Suprapubic skin (tissue), 4 donors: ENCODE data around the gene KLHL12. TPM values are rescaled to one million over a fixed set of nuclear protein-coding genes. Genes with fewer than 3 reads are reported as not detected.
"Not testable (repeated sequence)": the region's sequence is repeated elsewhere in the genome, so short reads cannot be mapped to it uniquely, and the experiment has no call there.

Experiments
- DNase-seq, 2 donors: peaks; one replicate each; pipeline ENCODE4 v3.0.0-alpha.2; 2019; ENCODE audit warnings: low spot score in 2 of 2
- H3K27ac ChIP-seq: fragments of 200-600 bp; sonication (generic); one replicate; pipeline ENCODE4 v1.5.1; 2019
- H3K27me3 ChIP-seq: fragments of 200-600 bp; sonication (generic); one replicate; pipeline ENCODE4 v1.5.1; 2019
- H3K36me3 ChIP-seq: fragments of 200-600 bp; sonication (generic); one replicate; pipeline ENCODE4 v1.5.1; 2019
- H3K4me1 ChIP-seq: fragments of 200-600 bp; sonication (generic); one replicate; pipeline ENCODE4 v1.5.1; 2019
- H3K4me3 ChIP-seq: fragments of 200-600 bp; sonication (generic); one replicate; pipeline ENCODE4 v1.5.1; 2019; ENCODE audit warnings: mild to moderate bottlenecking
- H3K9me3 ChIP-seq: fragments of 200-600 bp; sonication (generic); one replicate; pipeline ENCODE4 v1.5.1; 2019
- CTCF ChIP-seq, 2 donors: fragments of 200-600 bp in 1 of 2; fragments of 450-650 bp in 1 of 2; sonication (generic) in 1 of 2; IDR thresholded peaks; one replicate each; pipeline ENCODE4 v1.5.1; 2016 to 2019; ENCODE audit warnings: antibody characterized with exemption in 2 of 2, mild to moderate bottlenecking in 1 of 2, moderate library complexity in 1 of 2
- EP300 ChIP-seq: sonication (generic); formaldehyde crosslinking; IDR thresholded peaks from one replicate; pipeline ENCODE4 v1.6.1; 2017; ENCODE audit warnings: antibody characterized with exemption
- POLR2A ChIP-seq, 2 donors: fragments of 450-650 bp; IDR thresholded peaks; one replicate each; pipeline ENCODE4 v1.6.1; 2017; ENCODE audit warnings: antibody characterized with exemption in 2 of 2, mild to moderate bottlenecking in 2 of 2, moderate library complexity in 2 of 2
- POLR2AphosphoS5 ChIP-seq, 3 donors: sonication (generic); formaldehyde crosslinking; IDR thresholded peaks; one replicate each; pipeline ENCODE4 v1.6.1; 2017; ENCODE audit warnings: antibody characterized with exemption in 3 of 3
- WGBS: methylation state at CpG from one replicate; pipeline ENCODE4 v1.1.5; 2018; 5-methylcytosine and 5-hydroxymethylcytosine counted together
- total RNA-seq, 4 donors: library from RNA; depleted of rRNA; stranded (reverse); fragments of >200 nt; gene quantifications; one replicate each; pipeline ENCODE4 v1.1.0, GENCODE V29; 2016

Gene KLHL12
- total RNA-seq, 4 donors from 2014 or later, result 13.4 to 19.6 (median 15.1) TPM

GRCh38 chr1:202909494-202909893 is 17.5 kb downstream of the KLHL12 start:
- Histone ChIP-seq H3K27me3 (no peaks in the 10 kb centered on the region), H3K4me3 (no peak overlapping the region), H3K36me3 (peaks cover 77% of the 10 kb centered on the region), H3K9me3 (no peaks in the 10 kb centered on the region), H3K27ac (no peak overlapping the region), H3K4me1 (no peaks in the 10 kb centered on the region)
- TF ChIP-seq POLR2A (IDR thresholded peaks at IDR 0.05), result no peak
- DNase-seq, result no peak
- 82% methylated on average over 1 of the region's 1 CpG for WGBS

DNA sequence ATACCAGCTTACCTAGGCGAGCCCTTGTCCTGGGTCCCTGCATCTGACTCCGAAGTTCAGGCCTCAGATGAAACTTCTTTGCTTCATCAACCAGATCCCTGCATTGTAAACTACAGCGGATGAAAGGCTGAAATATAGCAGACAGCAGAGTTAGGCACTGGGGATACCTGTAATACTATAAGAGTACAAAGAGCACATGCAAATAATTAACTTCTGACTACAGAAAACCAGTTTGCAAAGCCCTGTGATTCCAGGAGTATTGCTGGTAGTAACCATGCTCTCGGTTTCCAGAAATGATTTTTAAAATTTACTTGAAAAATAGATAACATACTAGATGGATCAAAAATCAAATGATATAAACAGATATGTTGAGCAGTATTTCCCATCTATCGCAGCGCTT is 18.0 kb downstream of the KLHL12 start:
- no peak overlapping the region for H3K27ac ChIP-seq
- TF ChIP-seq POLR2AphosphoS5 (IDR thresholded peaks at IDR 0.05) (no peak), POLR2A (IDR thresholded peaks at IDR 0.05) (no peak)
- H3K9me3 ChIP-seq, result no peaks in the 10 kb centered on the region
- no peaks in the 10 kb centered on the region for H3K27me3 ChIP-seq
- no peaks in the 10 kb centered on the region for H3K4me1 ChIP-seq
- H3K36me3 ChIP-seq, result peaks cover 73% of the 10 kb centered on the region
- 93% methylated on average over 6 of the region's 6 CpGs for WGBS
- no peak for DNase-seq
- H3K4me3 ChIP-seq, result no peak overlapping the region

DNA sequence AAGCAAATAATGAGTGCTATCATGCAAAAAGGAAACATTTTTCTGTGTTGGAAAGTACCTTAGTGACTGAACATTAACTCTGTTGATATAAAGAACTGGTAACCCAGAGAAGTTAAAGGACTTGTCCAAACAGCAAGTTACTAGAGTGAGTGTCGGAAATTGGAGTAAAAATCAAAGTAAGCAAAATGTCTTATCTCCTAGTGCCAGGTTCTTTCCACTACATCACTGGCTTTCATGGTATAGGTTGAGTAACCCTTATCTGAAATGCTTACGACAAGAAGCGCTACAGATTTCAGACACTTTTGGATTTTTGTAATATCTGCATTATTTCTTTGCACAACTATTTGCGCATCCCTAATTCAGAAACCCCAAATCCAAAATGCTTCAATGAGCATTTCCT is 21.7 kb downstream of the KLHL12 start:
- Histone ChIP-seq H3K36me3 (peaks cover 77% of the 10 kb centered on the region), H3K4me3 (no peak overlapping the region), H3K27ac (no peak overlapping the region), H3K9me3 (no peaks in the 10 kb centered on the region), H3K27me3 (no peaks in the 10 kb centered on the region), H3K4me1 (no peaks in the 10 kb centered on the region)
- no peak for TF ChIP-seq POLR2A (IDR thresholded peaks at IDR 0.05)
- no peak for TF ChIP-seq POLR2AphosphoS5 (IDR thresholded peaks at IDR 0.05)
- TF ChIP-seq CTCF (IDR thresholded peaks at IDR 0.05), result no peak
- no peak for TF ChIP-seq EP300
- WGBS, result 69% methylated on average over 4 of the region's 4 CpGs
- no peak for DNase-seq

GRCh38 chr1:202903808-202904207 is 23.2 kb downstream of the KLHL12 start:
- 89% methylated on average over 5 of the region's 5 CpGs for WGBS
- not testable (repeated sequence) for H3K27ac ChIP-seq, H3K4me1 ChIP-seq, H3K27me3 ChIP-seq, H3K9me3 ChIP-seq, H3K4me3 ChIP-seq, DNase-seq
- H3K36me3 ChIP-seq, result peaks cover 75% of the 10 kb centered on the region

- TF ChIP-seq CTCF (IDR thresholded peaks at IDR 0.05) (no peak), POLR2AphosphoS5 (IDR thresholded peaks at IDR 0.05) (no peak), EP300 (no peak), POLR2A (IDR thresholded peaks at IDR 0.05) (no peak)
- 91% methylated on average over 4 of the region's 4 CpGs for WGBS
- Histone ChIP-seq H3K36me3 (peaks cover 69% of the 10 kb centered on the region), H3K4me3 (no peak overlapping the region), H3K27ac (no peak overlapping the region), H3K9me3 (no peaks in the 10 kb centered on the region), H3K27me3 (no peaks in the 10 kb centered on the region), H3K4me1 (no peaks in the 10 kb centered on the region)
- DNase-seq, result no peak
Observed at GRCh38 chr1:202901555-202901954, 25.5 kb downstream of the KLHL12 start.

DNA sequence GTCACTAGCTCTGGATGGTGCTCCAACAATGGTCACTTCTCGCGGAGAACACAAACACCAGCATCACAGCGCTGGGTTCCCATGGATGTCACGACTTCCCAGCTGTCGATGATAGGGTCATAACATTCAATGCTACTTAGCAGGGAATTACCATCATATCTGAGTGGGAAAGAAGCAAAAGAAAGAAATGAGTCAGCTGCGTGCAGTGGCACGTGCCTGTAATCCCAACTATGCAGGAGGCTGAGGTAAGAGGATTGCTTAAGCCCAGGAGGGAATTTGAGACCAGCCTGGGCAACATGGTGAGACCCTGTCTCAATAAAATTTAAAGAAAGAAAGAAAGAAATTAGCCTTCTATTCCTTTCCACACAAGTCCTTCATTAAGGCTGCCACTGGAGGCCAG is 34.5 kb downstream of the KLHL12 start:
- Histone ChIP-seq H3K4me3 (no peak overlapping the region), H3K27ac (no peak overlapping the region), H3K27me3 (no peaks in the 10 kb centered on the region), H3K9me3 (no peaks in the 10 kb centered on the region), H3K4me1 (peaks cover 14% of the 10 kb centered on the region), H3K36me3 (peaks cover 62% of the 10 kb centered on the region)
- TF ChIP-seq CTCF (IDR thresholded peaks at IDR 0.05), result no peak
- TF ChIP-seq EP300, result no peak
- no peak for TF ChIP-seq POLR2A (IDR thresholded peaks at IDR 0.05)
- no peak for TF ChIP-seq POLR2AphosphoS5 (IDR thresholded peaks at IDR 0.05)
- 84% methylated on average over 7 of the region's 7 CpGs for WGBS
- DNase-seq, result no peak

GRCh38 chr1:202890392-202890791 is 36.6 kb downstream of the KLHL12 start:
- Histone ChIP-seq H3K4me3 (no peak overlapping the region), H3K4me1 (peaks cover 19% of the 10 kb centered on the region), H3K9me3 (no peaks in the 10 kb centered on the region), H3K27ac (no peak overlapping the region), H3K36me3 (peaks cover 46% of the 10 kb centered on the region), H3K27me3 (no peaks in the 10 kb centered on the region)
- no peak for TF ChIP-seq CTCF (IDR thresholded peaks at IDR 0.05)
- no peak for DNase-seq
- WGBS, result 64% methylated on average over 4 of the region's 4 CpGs
